ENCODE results near the gene NME5. TPM values are rescaled to one million over a fixed set of nuclear protein-coding genes. Genes with fewer than 3 reads are reported as not detected.
"Not testable (repeated sequence)": the region's sequence is repeated elsewhere in the genome, so short reads cannot be mapped to it uniquely, and the experiment has no call there.

Gene NME5
- polyA plus RNA-seq (2014; cell fraction: cytosol; rRNA removed) = not detected in 2 replicates
- 0.65 TPM in 1 of 2 replicates, not detected in the other for polyA plus RNA-seq (2014; cell fraction: nucleus; rRNA removed)

DNA sequence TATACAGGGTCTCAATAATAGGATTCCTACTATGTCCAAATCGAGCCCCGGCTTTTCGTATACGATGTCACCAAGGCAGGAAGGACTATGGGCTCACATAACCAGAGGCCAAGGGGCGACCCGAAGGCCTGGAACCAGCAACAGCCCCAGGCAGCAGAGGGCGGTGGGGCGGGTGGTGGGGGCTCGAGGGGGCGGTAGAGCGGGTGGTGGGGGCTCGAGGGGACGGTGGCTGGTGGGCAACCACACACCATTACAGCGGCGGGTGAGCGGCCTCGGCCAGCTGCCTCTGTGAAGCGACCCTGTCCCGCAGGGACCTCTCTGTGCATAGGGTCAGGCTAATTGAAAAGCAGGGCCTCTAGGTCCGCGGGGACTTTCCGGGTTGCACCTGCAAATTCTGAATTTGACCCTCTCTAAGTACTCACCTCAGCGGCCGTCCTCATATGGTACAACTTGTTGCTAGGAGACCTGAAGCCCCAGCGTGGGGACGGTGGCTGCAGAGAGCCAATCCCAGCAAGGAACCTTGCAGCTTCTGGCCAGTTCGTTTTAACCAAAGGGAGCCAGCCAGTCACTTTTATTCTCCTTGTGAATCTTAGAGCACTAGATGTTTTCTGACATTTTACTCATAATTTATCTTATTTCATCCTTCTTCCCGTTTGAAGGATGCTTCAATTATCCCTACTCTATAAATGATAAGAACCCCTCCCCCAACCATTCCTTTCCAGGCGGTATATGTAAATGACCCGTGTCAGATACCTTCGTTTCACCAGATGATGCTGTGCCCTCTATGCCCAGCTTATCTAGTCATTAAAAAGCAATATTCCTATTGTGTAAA is at the start of gene NME5:
TSS of gene NME5 (minus strand) at position 480 of the 832 bp plus-strand sequence. CDS start 648 bp downstream, outside the sequence.
- DNase-seq (ENCODE audit: low spot score) = peak; percentile 73

DNA sequence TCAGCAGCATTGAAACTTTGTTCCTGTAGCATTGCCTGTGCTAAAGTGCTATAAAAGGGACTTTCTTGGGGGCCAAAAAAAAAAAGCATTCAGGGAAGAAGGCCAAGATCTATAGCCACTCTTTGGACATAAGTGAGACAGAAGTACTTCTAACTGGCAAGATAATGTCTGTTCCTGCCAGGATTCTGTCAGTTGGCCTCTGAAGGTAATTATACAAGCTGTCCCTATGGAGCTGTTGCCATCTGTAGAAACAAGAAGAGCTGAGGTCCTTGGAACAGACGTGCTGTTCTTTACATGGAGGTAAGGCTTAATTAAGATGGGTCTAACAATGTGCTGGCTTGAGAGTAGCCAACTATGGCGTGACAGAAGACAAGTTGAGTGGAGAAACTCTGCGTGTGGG is 49.4 kb upstream of the NME5 start:
- DNase-seq (ENCODE audit: low spot score) = no peak

- DNase-seq (ENCODE audit: low spot score) = no peak
Measured at GRCh38 chr5:138186002-138186447, 46.8 kb upstream of the NME5 start.

- DNase-seq (ENCODE audit: low spot score) = no peak
Measured at GRCh38 chr5:138182808-138183207, 43.6 kb upstream of the NME5 start.

DNA sequence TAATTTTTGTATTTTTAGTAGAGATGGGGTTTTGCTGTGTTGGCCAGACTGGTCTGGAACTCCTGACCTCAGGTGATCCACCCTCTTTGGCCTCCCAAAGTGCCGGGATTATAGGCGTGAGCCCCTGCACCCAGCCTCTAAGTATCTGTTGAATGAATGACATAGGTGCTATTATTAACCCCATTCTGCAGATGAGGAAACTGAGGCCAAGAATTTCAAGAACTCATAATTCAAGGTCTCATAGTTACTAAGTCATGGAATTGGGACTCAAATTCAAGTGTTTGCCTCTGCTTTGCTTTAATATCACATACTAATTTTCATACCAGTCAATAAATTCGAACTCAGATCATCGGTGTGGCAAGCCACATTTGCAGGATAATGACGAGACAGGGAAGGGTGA is 41.6 kb upstream of the NME5 start:
- DNase-seq (ENCODE audit: low spot score) = no peak

DNA sequence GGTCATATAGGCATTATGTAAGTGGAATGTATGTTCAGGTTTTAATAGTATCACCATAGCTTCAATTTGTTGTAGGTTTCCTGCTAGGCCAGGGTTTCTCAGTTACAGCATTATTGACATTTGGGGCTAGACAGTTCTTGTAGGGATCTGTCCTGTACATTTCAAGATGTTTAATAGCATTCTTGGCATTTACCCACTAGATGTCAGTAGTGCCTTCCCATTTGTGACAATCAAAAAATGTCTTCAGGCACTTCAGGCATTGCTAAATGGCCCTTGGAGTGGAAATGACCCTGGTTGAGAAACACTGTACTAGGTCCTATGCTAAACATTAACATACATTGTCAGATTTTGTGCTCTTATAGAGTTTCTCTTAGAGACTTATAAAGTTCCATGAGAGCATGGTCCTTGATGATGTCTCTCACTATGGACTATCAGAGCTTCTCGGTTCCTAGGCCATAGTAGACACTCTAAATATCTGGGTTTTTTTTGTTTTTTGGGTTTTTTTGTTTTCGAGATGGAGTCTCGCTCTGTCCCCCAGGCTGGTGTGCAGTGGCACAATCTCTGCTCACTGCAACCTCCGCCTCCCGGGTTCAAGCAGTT is 41.1 kb upstream of the NME5 start:
- DNase-seq (ENCODE audit: low spot score) = peak; percentile 73

- DNase-seq (ENCODE audit: low spot score) = peak; percentile 13
Measured at GRCh38 chr5:138179277-138179857, 40.1 kb upstream of the NME5 start.

DNA sequence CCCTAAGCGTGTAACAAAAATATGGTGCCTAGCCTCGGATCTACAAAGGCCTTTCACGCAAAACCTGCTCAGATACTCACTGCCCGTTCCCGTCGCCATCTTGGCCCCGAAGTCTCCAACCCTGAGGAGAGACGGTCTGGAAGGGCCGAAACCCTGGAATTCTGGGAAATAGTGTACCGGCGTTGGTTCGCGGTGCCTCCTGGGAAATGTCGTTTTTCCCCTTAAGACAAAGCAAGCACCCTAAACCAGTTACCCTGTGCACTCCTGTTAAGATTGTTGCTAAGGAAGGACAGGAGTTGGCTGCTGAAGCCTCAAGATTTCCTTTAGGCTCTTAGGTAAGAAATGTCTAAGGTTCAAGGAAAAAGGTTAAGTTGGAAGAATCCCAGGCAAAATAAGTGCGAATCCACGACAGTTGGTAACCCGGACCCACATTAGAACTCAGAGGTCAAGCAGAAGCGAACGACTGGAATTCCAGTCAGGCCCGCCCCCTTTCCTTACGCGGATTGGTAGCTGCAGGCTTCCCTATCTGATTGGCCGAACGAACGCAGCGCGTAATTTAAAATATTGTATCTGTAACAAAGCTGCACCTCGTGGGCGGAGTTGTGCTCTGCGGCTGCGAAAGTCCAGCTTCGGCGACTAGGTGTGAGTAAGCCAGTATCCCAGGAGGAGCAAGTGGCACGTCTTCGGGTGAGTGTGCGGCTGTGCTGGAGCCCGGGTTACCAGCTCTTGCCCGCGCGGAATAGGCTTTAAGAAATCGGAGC is 39.5 kb upstream of the NME5 start, which contains the start of the genes BRD8 and KIF20A:
TSS of gene BRD8 (minus strand) at position 115 of the 761 bp plus-strand sequence. CDS start at position 99, 16 bp downstream.
TSS of gene KIF20A (plus strand) at position 597 of the 761 bp plus-strand sequence. CDS start 569 bp downstream, outside the sequence.
- peak; percentile 98 for DNase-seq (ENCODE audit: low spot score)

DNA sequence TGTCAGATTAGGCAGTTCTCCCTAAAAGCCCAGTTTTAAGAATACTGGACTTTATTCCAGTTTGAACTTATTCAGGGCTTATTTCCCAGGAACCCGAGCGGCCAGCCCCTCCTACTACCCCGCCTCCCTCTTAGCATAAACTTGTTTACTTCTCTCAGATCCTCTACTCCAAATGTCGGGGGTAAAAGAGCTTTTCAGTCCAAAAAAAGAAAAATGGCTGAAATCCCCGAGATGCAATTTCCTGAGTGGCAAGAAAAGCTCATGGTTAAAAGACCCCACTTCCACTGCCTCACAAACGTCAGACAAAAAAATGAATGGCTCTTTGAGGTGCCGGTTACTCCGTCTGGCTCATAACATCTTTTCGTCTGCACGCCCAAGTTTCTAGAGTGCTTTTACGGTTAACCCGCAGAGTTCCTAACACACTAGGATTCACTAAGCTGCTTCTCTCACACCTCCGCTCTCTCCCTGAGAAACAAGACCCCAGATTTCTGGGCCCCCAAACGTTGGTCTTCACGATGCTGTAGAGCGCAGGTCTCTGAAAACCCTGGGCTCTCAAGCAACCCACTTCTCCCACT is 38.8 kb upstream of the NME5 start:
- peak; percentile 10 for DNase-seq (ENCODE audit: low spot score)

GRCh38 chr5:138170299-138170698 is 31.1 kb upstream of the NME5 start:
- DNase-seq (ENCODE audit: low spot score) = no peak

GRCh38 chr5:138169124-138169523 is 29.9 kb upstream of the NME5 start:
- DNase-seq (ENCODE audit: low spot score) = no peak

DNA sequence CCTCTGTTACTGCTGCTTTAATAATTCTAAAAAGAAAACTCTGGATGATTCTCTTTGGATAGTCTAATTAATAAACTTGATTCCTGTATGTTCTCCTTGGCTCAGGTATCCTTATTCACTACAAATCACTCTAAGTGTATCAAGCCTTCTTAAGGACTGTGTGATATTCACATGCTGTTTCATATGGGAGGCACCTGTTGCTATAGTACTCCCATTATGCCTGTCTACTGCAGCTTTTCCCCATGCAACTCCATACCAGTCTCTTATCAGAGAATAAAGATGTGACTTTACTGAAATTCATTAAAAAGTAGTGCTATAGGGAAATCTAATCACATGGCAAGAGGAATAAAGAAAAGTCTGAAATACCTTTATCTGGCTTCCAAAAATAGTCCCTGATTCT is 24.5 kb upstream of the NME5 start:
- no peak for DNase-seq (ENCODE audit: low spot score)

DNA sequence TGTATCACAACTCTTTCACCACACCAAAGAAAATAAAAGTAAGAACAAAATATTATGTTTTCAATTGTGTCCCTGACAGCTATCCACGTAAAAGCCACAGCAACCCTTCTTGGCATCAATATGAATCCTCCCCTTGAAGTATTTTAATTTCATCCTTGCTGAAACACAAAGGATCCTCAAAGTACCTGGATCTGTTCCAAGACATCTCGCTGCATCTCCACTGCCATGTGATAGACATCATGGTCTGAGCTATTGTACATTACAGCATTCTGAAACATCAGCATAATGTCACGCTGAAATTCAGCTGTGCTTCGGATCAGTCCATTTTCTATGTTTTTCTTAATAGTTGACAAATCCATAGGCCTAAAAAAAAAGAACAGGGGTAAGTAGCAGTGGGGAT is 21.5 kb upstream of the NME5 start:
- no peak for DNase-seq (ENCODE audit: low spot score)

GRCh38 chr5:138159666-138160065 is 20.4 kb upstream of the NME5 start:
- no peak for DNase-seq (ENCODE audit: low spot score)

DNA sequence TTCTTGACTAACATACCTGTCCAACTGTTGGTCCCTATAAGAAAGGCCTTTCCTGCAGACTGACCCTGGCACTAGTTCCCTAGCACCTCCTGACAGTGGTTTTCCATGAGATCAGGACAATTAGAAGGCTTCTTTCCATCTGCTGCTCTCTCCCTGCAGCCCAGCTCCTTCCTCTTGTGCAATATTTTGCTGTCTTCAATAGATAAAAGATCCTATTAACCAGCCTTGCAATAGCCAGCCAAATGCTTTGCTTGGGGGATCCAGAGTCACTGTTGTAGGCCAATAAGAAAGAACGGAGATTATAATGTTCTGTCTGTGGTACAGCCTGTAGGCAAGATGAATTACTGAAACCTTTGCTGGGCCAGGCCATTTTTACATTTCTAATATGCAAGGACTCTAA is 18.4 kb upstream of the NME5 start:
- DNase-seq (ENCODE audit: low spot score) = no peak

GRCh38 chr5:138155977-138156376 is 16.7 kb upstream of the NME5 start:
- DNase-seq (ENCODE audit: low spot score) = not testable (repeated sequence)

- no peak for DNase-seq (ENCODE audit: low spot score)
Measured at GRCh38 chr5:138149530-138149929, 10.3 kb upstream of the NME5 start.

DNA sequence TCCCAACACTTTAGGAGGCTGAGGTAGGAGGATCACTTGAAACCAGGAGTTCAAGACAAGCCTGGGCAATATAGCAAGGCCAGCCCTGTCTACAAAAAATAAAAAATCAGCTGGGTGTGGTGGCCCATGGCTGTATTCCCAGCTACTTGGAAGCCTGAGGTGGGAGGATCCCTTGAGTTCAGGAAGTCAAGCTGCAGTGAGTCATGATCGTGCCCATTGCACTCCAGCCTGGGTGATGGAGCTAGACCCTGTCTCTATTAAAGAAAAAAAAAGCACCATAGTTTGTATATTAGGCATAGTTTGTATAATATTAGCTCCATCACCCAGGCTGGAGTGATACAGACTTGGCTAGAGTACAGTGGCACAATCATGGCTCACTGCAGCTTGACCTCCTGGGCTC is 9.6 kb upstream of the NME5 start:
- DNase-seq (ENCODE audit: low spot score) = no peak

GRCh38 chr5:138143578-138143977 is 4.3 kb upstream of the NME5 start:
- DNase-seq (ENCODE audit: low spot score) = not testable (repeated sequence)

DNA sequence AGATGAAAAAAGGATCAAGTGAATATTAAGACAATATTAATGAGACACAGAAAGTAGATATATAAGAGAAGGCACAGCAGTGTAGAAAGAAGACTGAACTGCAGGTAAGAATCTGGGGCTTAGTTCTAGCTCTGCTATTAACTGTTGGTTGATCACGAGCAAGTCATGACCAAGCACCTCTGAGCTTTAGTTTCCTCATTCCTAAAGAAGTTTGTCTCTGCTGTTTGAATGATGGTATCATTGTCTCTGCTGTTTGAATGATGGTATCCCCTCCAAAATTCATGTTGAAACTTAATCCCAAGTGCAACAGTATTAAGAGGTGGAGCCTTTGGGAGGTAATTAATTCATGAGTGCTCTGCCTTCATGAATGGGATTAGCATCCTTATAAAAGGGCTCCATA is 2.5 kb upstream of the NME5 start:
- no peak for DNase-seq (ENCODE audit: low spot score)

GRCh38 chr5:138140268-138140667 is 1.0 kb upstream of the NME5 start:
- DNase-seq (ENCODE audit: low spot score) = no peak
